NCI-H345 treated with DMSO at 0.1 percent for 48 hours (cell line): ENCODE data around the gene MTAP.

Experiments used
- DNase-seq: peaks from one replicate; lab custom pipeline; 2025; ENCODE audit not compliant: unreplicated experiment; lab: John Stamatoyannopoulos, UW

The MTAP gene

GRCh38 chr9:21968331-21969010 is 166.0 kb downstream of the MTAP start:
- no peak for DNase-seq

DNA sequence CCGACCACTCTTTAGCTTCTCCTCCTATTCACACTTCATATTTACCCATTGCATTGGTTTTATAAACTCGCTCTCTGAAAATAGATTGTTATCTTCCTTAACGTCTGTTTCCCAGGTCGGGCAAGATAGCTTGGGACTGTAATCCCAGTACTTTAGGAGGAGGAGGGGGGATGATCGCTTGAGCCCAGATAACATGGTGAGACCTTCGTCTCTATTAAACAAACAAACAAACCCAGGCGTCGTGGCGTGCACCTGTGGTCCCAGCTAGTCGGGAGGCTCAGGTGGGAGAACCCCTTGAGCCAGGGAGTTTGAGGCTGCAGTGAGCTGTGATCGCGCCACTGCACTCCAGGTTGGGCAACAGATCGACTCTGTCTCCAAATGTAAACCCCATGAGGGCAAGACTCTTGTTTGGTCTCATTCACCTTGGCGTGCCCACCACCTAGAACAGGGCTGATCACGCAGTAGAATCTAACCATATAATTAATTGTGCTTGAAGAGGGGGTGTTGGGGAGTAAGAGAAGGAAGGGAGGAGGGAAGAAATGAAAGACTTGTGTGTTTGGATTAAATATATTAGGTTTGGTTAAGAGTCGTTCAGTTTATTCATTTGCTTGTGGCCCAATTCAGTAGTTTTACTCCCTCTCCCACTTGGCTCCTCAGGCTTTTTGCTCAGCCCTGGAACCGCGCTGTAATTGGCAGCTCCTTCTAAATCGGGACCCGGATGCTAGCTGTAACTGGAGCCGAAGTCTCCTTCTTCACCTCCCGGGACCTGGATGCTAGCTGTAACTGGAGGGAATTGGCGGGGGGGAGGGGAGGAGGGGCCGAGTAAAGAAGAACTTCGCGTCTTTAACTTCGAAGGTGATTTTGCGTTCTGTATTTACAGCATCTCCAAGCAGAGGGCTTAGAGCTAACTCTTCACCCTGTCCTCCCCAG is 166.8 kb downstream of the MTAP start:
- no peak for DNase-seq

DNA sequence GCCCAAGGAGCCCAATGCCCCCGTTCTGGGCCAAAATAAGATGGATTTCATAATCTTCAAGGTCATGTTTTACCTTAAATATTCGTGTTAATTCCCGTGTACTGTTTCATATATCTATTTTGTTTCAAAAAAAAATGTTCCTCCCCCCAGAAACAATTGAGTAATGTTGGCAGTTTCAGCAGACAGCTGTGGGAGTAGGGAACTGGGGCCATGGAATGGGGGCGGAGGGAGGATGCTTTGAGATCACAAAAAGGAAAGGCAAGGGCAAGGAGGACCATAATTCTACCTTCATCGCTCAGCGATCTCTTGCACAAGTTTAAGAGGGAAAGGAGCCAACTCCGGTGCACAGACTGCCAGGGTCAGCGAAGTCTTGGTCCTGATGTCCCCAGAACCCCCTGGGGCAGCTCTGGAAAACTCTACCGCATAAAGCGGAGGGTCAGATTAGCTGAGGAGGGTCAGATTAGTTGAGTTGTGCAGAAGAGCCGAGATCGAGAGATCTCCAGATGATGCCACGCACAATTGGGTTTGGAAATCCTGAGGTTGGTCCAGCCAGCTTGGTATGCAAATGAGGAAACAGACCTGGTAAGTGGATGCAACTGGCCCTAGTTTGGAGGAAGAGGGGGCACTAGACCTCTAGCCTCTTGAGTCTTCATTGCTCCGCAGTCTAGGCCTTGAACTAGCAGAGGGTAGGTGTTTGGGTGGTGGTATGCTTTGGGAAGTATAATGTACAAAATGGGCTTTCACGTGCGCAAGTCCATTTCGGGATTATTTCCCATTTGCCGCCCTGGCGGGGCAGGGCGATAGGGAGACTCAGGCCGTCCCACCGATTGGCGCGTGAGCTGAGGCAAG is 167.7 kb downstream of the MTAP start:
- DNase-seq = no peak

DNA sequence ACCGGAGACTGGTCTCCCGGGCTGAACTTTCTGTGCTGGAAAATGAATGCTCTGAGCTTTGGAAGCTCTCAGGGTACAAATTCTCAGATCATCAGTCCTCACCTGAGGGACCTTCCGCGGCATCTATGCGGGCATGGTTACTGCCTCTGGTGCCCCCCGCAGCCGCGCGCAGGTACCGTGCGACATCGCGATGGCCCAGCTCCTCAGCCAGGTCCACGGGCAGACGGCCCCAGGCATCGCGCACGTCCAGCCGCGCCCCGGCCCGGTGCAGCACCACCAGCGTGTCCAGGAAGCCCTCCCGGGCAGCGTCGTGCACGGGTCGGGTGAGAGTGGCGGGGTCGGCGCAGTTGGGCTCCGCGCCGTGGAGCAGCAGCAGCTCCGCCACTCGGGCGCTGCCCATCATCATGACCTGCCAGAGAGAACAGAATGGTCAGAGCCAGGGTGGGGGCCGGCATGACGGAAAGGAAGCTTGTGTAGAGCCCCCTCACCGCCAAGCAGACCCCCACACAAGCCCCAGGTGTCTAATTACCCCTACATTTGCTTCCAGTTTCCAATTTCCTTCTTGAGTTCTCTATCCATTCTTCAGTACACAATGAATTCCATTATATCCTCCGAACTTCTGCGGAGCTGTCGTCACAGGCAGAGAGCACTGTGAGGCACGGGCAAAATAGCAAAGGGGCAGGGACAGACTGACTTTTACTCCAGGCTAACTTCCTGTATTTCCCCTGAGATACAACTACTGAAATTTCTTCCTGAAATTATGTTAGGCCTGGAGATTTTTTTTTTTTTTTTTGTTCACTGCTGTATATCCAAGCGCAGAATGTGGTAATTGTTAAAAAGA is 168.6 kb downstream of the MTAP start:
- DNase-seq = no peak

DNA sequence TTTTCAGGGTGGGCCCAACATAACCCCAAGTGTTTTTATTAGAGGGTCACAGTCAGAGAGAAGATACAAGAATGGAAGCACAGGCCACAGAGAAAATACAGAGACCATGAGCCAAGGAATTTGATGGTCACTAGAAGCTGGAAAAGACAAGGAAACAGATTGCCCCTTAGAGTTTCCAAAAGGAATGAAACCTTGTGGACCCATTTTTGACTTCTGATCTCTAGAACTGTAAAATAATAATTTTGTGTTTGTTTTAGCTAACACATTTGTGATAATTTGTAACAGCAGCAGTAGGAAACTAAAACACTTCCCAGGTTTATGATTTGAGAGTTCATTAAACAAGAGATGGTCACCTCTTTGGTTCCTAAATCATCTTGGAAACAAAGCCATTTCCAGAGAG is 169.9 kb downstream of the MTAP start:
- no peak for DNase-seq

DNA sequence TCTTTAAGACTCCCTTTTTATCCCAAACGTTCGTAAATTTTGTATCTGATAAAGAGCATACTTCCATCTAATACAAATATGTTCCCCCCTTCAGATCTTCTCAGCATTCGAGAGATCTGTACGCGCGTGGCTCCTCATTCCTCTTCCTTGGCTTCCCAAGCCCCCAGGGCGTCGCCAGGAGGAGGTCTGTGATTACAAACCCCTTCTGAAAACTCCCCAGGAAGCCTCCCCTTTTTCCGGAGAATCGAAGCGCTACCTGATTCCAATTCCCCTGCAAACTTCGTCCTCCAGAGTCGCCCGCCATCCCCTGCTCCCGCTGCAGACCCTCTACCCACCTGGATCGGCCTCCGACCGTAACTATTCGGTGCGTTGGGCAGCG is 171.9 kb downstream of the MTAP start:
- DNase-seq = no peak

DNA sequence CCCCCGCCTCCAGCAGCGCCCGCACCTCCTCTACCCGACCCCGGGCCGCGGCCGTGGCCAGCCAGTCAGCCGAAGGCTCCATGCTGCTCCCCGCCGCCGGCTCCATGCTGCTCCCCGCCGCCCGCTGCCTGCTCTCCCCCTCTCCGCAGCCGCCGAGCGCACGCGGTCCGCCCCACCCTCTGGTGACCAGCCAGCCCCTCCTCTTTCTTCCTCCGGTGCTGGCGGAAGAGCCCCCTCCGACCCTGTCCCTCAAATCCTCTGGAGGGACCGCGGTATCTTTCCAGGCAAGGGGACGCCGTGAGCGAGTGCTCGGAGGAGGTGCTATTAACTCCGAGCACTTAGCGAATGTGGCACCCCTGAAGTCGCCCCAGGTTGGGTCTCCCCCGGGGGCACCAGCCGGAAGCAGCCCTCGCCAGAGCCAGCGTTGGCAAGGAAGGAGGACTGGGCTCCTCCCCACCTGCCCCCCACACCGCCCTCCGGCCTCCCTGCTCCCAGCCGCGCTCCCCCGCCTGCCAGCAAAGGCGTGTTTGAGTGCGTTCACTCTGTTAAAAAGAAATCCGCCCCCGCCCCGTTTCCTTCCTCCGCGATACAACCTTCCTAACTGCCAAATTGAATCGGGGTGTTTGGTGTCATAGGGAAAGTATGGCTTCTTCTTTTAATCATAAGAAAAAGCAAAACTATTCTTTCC is 172.4 kb downstream of the MTAP start:
- DNase-seq = peak; percentile 82

DNA sequence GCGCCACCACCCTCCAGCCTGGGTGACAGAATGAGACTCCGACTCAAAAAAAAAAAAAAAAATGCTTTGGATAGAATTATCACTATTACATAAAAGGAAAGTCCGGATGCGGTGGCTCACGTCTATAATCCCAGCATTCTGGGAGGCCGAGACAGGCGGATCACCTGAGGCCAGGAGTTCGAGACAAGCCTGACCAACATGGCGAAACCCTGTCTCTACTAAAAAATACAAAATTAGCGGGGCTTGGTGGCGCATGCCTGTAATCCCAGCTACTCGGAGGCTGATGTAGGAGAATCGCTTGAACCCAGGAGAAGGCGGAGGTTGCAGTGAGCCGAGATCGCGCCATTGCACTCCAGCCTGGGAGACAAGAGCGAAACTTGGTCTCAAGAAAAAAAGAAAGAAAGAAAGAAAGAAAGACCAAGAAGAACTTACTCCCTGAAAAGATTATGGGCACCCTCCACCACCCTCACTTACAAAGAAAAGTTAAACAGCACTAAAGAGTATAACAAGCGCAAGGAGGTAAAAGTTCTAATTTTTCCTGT is 174.0 kb downstream of the MTAP start:
- DNase-seq = no peak

DNA sequence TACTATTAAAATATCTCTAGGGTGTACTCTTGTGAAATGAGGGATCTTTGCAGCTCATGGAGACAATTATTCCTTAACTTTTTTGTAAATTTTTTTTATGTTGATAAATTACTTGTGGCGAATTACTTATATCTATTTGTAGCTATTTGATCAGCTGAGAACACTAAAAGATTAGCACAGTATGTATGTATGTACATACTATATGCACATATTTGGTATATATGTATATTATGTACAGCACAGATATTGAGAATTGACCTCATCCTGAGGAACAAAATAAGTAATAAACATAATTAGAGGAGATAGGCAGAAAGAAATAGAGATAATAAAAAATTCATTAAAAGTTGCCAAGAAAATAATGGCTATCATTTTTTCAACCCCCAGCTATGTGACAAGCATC is 180.0 kb downstream of the MTAP start:
- DNase-seq = no peak

GRCh38 chr9:21982861-21983560 is 180.6 kb downstream of the MTAP start:
- DNase-seq = no peak

- no peak for DNase-seq
Observed at GRCh38 chr9:21983561-21983935, 181.1 kb downstream of the MTAP start.

GRCh38 chr9:21984101-21984500 is 181.7 kb downstream of the MTAP start:
- DNase-seq = no peak

DNA sequence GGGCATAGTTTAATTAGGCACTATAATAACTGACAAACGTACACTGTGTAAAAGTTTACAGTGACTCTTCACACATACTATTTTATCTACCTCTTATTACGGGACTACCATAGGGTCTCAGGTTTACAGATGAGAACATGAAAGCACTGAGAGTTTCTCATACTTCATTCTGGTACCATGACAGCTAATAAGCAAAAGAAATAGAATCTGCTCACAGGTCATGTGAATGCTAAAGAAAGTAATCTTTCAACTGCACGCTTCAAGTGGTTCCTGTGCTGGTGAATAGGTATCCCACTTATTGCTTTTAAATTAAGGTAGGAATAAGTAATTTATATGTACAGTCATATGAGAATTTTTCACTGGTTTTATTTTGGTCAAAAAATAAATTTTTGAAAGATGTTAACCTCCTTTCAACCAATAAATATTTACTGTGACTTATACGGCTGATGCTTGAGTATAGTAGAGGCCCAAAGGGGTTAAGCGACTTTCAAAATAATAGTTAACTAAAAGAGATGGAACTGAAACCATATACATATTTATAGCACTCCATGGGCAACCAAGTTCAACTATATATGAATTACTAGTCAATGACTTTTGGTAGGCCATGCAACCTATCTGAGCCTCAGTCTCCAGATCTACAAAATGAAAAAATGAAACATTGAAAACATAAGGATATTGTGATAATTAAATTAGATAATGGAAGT is 183.7 kb downstream of the MTAP start:
- no peak for DNase-seq
